H9 (cell line): ENCODE results near the gene ZC3H12D. TPM values are rescaled to one million over a fixed set of nuclear protein-coding genes. Genes with fewer than 3 reads are reported as not detected.

Experiments
- DNase-seq: peaks from one replicate; pipeline ENCODE4 v3.0.0-alpha.2; 2017
- H2AFZ ChIP-seq: one replicate; pipeline ENCODE4 v1.6.1; 2013; ENCODE audit warnings: mild to moderate bottlenecking, low read length, control low read depth, moderate library complexity
- H2AK5ac ChIP-seq: 2 replicates; pipeline ENCODE4 v1.6.1; 2013; ENCODE audit warnings: low read length, control low read depth, mixed read lengths; ENCODE audit not compliant: insufficient read length
- H2BK120ac ChIP-seq: one replicate; pipeline ENCODE4 v1.6.1; 2013; ENCODE audit warnings: low read depth, mild to moderate bottlenecking, low read length, control low read depth, inconsistent platforms; ENCODE audit not compliant: poor library complexity, severe bottlenecking
- H2BK12ac ChIP-seq: 2 replicates; pipeline ENCODE4 v1.6.1; 2013; ENCODE audit warnings: low read length, control low read depth, mixed read lengths, low read depth; ENCODE audit not compliant: insufficient read length
- H2BK15ac ChIP-seq: 2 replicates; pipeline ENCODE4 v1.6.1; 2013; ENCODE audit warnings: low read depth, low read length, control low read depth
- H2BK20ac ChIP-seq: one replicate; pipeline ENCODE4 v1.6.1; 2013; ENCODE audit warnings: low read depth, mild to moderate bottlenecking, low read length, control low read depth, inconsistent platforms; ENCODE audit not compliant: poor library complexity, severe bottlenecking
- H2BK5ac ChIP-seq: 2 replicates; pipeline ENCODE4 v1.6.1; 2013; ENCODE audit warnings: low read length, control low read depth, mixed read lengths; ENCODE audit not compliant: insufficient read length
- H3K14ac ChIP-seq: 2 replicates; pipeline ENCODE4 v1.6.1; 2013; ENCODE audit warnings: low read length, control low read depth; ENCODE audit not compliant: insufficient read depth
- H3K18ac ChIP-seq: 2 replicates; pipeline ENCODE4 v1.6.1; 2013; ENCODE audit warnings: low read depth, mild to moderate bottlenecking, mixed read lengths, low read length, control low read depth; ENCODE audit not compliant: insufficient read length
- H3K23ac ChIP-seq: 2 replicates; pipeline ENCODE4 v1.6.1; 2013; ENCODE audit warnings: low read length, control low read depth, mixed read lengths, low read depth; ENCODE audit not compliant: insufficient read length
- H3K23me2 ChIP-seq: 2 replicates; pipeline ENCODE4 v1.6.1; 2013; ENCODE audit warnings: low read depth, mild to moderate bottlenecking, mixed read lengths, low read length, control low read depth; ENCODE audit not compliant: insufficient read length, poor library complexity, severe bottlenecking
- H3K27ac ChIP-seq: 2 replicates; pipeline ENCODE4 v1.5.1; 2013; ENCODE audit warnings: low read length, control low read depth, mixed read lengths, low read depth; ENCODE audit not compliant: insufficient read length
- H3K27me3 ChIP-seq: 2 replicates; pipeline ENCODE4 v1.6.1; 2013; ENCODE audit warnings: low read length, control low read depth, inconsistent platforms; ENCODE audit not compliant: insufficient read depth
- H3K4ac ChIP-seq: 2 replicates; pipeline ENCODE4 v1.6.1; 2013; ENCODE audit warnings: low read depth, mild to moderate bottlenecking, control low read depth, inconsistent platforms, low read length, moderate library complexity
- H3K4me1 ChIP-seq: 2 replicates; pipeline ENCODE4 v1.6.1; 2013; ENCODE audit warnings: low read length, control low read depth, inconsistent platforms; ENCODE audit not compliant: insufficient read depth
- H3K4me2 ChIP-seq: 2 replicates; pipeline ENCODE4 v1.6.1; 2013; ENCODE audit warnings: low read length, control low read depth, mixed read lengths; ENCODE audit not compliant: insufficient read length, insufficient read depth
- H3K56ac ChIP-seq: 2 replicates; pipeline ENCODE4 v1.6.1; 2013; ENCODE audit warnings: low read depth, mild to moderate bottlenecking, mixed read lengths, low read length, control low read depth; ENCODE audit not compliant: insufficient read length
- H3K79me1 ChIP-seq: 2 replicates; pipeline ENCODE4 v1.6.1; 2013; ENCODE audit warnings: low read depth, mild to moderate bottlenecking, moderate library complexity, low read length, control low read depth, inconsistent platforms; ENCODE audit not compliant: insufficient read depth, poor library complexity, severe bottlenecking
- H3K79me2 ChIP-seq: 2 replicates; pipeline ENCODE4 v1.6.1; 2013; ENCODE audit warnings: low read length, control low read depth, inconsistent platforms; ENCODE audit not compliant: insufficient read depth
- H3K9ac ChIP-seq: 2 replicates; pipeline ENCODE4 v1.6.1; 2013; ENCODE audit warnings: low read length, control low read depth, mixed read lengths; ENCODE audit not compliant: insufficient read length; ENCODE audit errors: extremely low read depth
- H3K9me3 ChIP-seq: one replicate; pipeline ENCODE4 v1.6.1; 2013; ENCODE audit warnings: low read depth, low read length, inconsistent platforms; ENCODE audit not compliant: control insufficient read depth
- H3T11ph ChIP-seq: one replicate; pipeline ENCODE4 v1.6.1; 2013; ENCODE audit warnings: mild to moderate bottlenecking, low read length, control low read depth, inconsistent platforms
- H4K20me1 ChIP-seq: one replicate; pipeline ENCODE4 v1.6.1; 2013; ENCODE audit not compliant: control insufficient read depth, insufficient read length, insufficient read depth
- H4K5ac ChIP-seq: 2 replicates; pipeline ENCODE4 v1.6.1; 2013; ENCODE audit warnings: low read depth, mild to moderate bottlenecking, mixed read lengths, low read length, control low read depth; ENCODE audit not compliant: insufficient read length
- H4K8ac ChIP-seq: replicated peaks from 2 replicates; pipeline ENCODE4 v1.6.1; 2013; ENCODE audit warnings: low read length, control low read depth, mixed read lengths, low read depth; ENCODE audit not compliant: insufficient read length
- H4K91ac ChIP-seq: 2 replicates; pipeline ENCODE4 v1.6.1; 2013; ENCODE audit warnings: low read depth, mild to moderate bottlenecking, moderate library complexity, mixed read lengths, low read length, control low read depth; ENCODE audit not compliant: insufficient read length
- H3K27ac Mint-ChIP-seq, 3 experiments: 2 replicates in 2 of 3; 3 replicates in 1 of 3; pipeline ENCODE4 v1.8.0; 2020 to 2021; ENCODE audit warnings: mixed read lengths in 3 of 3, mild to moderate bottlenecking in 1 of 3, moderate library complexity in 1 of 3
- H3K27me3 Mint-ChIP-seq: 2 replicates; pipeline ENCODE4 v1.8.0; 2021; ENCODE audit warnings: low read depth, mild to moderate bottlenecking, moderate library complexity, mixed read lengths
- H3K36me3 Mint-ChIP-seq, 3 experiments: 2 replicates in 2 of 3; 3 replicates in 1 of 3; pipeline ENCODE4 v1.8.0; 2020 to 2021; ENCODE audit warnings: low read depth in 3 of 3, mixed read lengths in 3 of 3; ENCODE audit not compliant: insufficient read depth in 1 of 3
- H3K4me1 Mint-ChIP-seq, 2 experiments: 2 replicates each; pipeline ENCODE4 v1.8.0; 2020; ENCODE audit warnings: mixed read lengths in 2 of 2
- H3K4me3 Mint-ChIP-seq, 2 experiments: 2 replicates in 1 of 2; 3 replicates in 1 of 2; pipeline ENCODE4 v1.8.0; 2020 to 2021; ENCODE audit warnings: mild to moderate bottlenecking in 2 of 2, mixed read lengths in 2 of 2, moderate library complexity in 1 of 2
- H3K9me3 Mint-ChIP-seq, 2 experiments: 2 replicates in 1 of 2; 3 replicates in 1 of 2; pipeline ENCODE4 v1.8.0; 2020; ENCODE audit warnings: mild to moderate bottlenecking in 2 of 2, mixed read lengths in 2 of 2, moderate library complexity in 1 of 2
- WGBS: extraction: QIAGEN DNeasy Blood & Tissue Kit; methylation state at CpG from one replicate; pipeline ENCODE4 v1.1.7; 2013; ENCODE audit warnings: missing lambda C conversion rate, low lambda C conversion rate, mixed read lengths; ENCODE audit not compliant: insufficient read length; ENCODE audit errors: extremely low coverage; 5-methylcytosine and 5-hydroxymethylcytosine counted together
- total RNA-seq: library from RNA; stranded (reverse); gene quantifications from 2 replicates; pipeline ENCODE4 v1.2.1, GENCODE V29; 2021
- TF ChIP-seq, protein P1 (sequence below): fragments of 200-600 bp; sonication (generic); conservative IDR thresholded peaks from 3 replicates; pipeline ENCODE4 v1.8.0; 2021; ENCODE audit warnings: antibody characterized with exemption, mild to moderate bottlenecking

Gene ZC3H12D
- total RNA-seq, 1 experiment from 2014 or later = 0.07 TPM

DNA sequence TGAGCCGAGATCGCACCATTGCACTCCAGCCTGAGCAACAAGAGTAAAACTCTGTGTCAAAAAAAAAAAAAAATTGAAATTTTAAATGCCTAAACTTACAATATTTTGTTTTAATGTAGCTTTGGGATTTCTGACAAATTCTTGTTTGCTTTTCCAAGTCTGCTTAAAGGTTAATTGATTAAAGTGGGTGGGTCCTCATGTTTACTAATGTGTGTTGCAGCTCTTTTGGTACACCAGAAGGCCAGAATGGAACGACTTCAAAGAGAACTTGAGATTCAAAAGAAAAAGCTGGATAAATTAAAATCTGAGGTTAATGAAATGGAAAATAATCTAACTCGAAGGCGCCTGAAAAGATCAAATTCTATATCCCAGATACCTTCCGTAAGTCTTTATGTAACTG lies 87.4 kb downstream of the ZC3H12D start:
- Histone ChIP-seq H2BK5ac (no peak overlapping the region), H3K4me2 (no peak overlapping the region), H4K20me1 (no peaks in the 10 kb centered on the region), H3K27ac (no peak overlapping the region), H2BK12ac (no peak overlapping the region), H4K91ac (no peak overlapping the region), H3K56ac (no peak overlapping the region), H2BK20ac (no peak overlapping the region), H4K5ac (no peak overlapping the region), H3K4ac (no peak overlapping the region), H3K79me2 (no peaks in the 10 kb centered on the region), H3T11ph (no peak overlapping the region), H3K18ac (no peak overlapping the region), H3K23me2 (no peaks in the 10 kb centered on the region), H2AK5ac (no peak overlapping the region), H3K14ac (no peak overlapping the region), H3K9me3 (no peaks in the 10 kb centered on the region), H3K79me1 (no peaks in the 10 kb centered on the region), H2AFZ (no peak overlapping the region), H3K27me3 (no peaks in the 10 kb centered on the region), H3K9ac (no peak overlapping the region), H3K4me1 (no peaks in the 10 kb centered on the region), H4K8ac (no peak overlapping the region), H2BK120ac (no peak overlapping the region), H3K23ac (no peak overlapping the region), H2BK15ac (no peak overlapping the region)
- no peaks in the 10 kb centered on the region for H3K27me3 Mint-ChIP-seq
- peaks cover 19 to 48% (median 37%) of the 10 kb centered on the region in 3 experiments; a peak in 6 of 7 replicates for H3K36me3 Mint-ChIP-seq
- DNase-seq = no peak
- H3K4me1 Mint-ChIP-seq = peaks cover 0 to 3% of the 10 kb centered on the region in 2 experiments; a peak in 2 of 4 replicates
- no peaks in the 10 kb centered on the region for H3K9me3 Mint-ChIP-seq
- TF ChIP-seq, protein P1, sequence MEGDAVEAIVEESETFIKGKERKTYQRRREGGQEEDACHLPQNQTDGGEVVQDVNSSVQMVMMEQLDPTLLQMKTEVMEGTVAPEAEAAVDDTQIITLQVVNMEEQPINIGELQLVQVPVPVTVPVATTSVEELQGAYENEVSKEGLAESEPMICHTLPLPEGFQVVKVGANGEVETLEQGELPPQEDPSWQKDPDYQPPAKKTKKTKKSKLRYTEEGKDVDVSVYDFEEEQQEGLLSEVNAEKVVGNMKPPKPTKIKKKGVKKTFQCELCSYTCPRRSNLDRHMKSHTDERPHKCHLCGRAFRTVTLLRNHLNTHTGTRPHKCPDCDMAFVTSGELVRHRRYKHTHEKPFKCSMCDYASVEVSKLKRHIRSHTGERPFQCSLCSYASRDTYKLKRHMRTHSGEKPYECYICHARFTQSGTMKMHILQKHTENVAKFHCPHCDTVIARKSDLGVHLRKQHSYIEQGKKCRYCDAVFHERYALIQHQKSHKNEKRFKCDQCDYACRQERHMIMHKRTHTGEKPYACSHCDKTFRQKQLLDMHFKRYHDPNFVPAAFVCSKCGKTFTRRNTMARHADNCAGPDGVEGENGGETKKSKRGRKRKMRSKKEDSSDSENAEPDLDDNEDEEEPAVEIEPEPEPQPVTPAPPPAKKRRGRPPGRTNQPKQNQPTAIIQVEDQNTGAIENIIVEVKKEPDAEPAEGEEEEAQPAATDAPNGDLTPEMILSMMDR = no peak
- H3K27ac Mint-ChIP-seq = no peak overlapping the region
- H3K4me3 Mint-ChIP-seq = no peak overlapping the region
- no CpG with 5 or more reads among the region's 6 CpGs for WGBS

Other genes starting within 250 kb of the ZC3H12D start
- gene TAB2, start 167.3 kb downstream of the ZC3H12D start, total RNA-seq = 55.7 and 56.2 TPM in 2 replicates
- 0.77 and 1.5 TPM in 2 replicates for gene SUMO4, start 84.8 kb downstream of the ZC3H12D start, total RNA-seq
- gene PPIL4, start 61.0 kb upstream of the ZC3H12D start, total RNA-seq = 36.9 and 38.0 TPM in 2 replicates
- gene GINM1, start 81.4 kb upstream of the ZC3H12D start, total RNA-seq = 22.7 and 24.5 TPM in 2 replicates
- gene KATNA1, start 163.7 kb upstream of the ZC3H12D start, total RNA-seq = 18.3 and 19.8 TPM in 2 replicates
- gene LATS1, start 233.1 kb upstream of the ZC3H12D start, total RNA-seq = 25.1 and 26.3 TPM in 2 replicates